Measurements from ENCODE around the gene ATP4B.
"Not testable (repeated sequence)": the region's sequence is repeated elsewhere in the genome, so short reads cannot be mapped to it uniquely, and the experiment has no call there.

Gene ATP4B

DNA sequence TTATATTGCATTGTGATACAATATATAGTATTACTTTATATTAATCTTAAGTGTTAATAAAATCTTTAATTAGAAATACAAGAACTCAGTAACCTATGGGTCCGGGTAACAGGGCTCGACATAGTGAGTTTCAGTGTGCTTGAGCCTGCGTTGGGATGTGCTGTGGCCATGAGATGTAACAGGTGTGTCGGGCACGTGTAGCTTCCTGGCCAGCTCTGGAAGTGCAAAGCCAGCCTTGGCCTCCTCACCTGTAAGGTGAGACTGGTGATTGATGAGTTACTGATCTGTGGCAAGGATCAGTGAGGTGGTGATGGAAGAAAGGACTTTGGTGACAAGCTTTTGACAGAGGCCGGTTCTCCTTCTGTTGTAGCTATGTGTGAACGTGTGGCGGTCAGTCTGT, 19.2 kb downstream of the ATP4B start:
- DNase-seq = no peak

DNA sequence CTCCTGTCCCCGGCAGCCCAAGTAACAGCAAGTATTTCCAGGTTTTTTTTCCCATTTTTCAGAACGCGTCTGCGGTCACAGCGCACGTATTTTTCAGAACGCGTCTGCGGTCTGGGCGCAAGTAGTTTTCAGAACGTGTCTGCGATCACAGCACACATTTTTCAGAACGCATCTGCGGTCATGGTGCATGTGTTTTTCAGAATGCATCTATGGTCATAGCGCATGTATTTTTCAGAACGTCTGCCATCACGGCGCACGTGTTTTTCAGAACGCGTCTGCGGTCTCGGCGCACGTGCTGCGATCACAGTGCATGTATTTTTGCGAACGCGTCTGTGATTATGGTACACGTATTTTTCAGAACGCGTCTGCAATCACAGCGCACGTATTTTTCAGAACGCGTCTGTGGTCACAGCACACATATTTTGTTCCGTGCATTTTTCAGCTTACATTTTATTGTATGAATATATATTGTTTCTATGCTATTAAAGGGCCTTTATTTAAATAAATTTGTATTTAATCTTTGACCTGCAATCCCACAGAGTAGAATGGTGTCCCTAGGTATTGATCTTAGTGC, 19.7 kb downstream of the ATP4B start:
- DNase-seq = no peak

DNA sequence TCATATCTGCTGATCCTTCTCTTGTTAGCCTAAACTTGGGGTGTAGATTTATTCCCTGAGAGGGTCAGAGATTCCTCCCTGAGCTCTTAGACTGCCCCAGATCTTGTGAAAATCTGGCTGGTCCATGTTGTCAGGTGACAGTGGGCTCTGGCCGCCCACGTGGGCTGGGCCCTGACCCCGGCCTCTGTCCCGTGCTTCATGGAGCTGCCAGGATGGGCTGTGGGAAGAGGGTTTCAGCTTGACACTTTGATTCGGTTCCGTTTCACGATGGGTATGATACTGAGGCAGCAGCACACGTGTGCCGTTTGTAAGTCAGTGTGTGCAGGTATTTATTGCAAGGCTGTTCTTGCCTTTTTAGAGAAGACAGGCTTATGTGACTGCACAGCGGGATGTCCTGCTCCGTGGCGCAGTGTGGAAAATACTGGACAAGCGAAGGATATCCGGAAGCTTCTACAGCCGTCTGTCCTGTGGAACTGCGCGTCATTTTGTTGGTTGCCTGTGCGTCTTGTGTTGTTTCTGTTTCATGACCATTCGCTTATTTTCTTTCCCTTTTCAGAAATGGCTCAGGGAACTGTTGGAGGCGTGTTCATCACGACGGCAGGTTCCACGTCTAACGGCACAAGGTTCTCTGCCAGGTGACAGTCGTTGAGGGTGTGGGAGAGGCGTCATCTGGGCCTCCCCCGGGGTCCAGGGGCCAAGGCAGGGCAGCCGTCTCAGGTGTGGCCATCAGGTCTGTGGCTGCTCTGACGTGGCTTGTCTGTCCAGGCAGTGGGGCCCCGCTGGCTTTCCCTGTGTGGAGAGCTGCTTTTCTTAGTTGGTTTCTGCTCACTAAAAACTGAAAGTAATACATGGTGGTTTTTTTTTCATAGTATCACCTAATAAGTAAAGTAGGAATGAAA, 20.5 kb downstream of the ATP4B start:
- DNase-seq = no peak

DNA sequence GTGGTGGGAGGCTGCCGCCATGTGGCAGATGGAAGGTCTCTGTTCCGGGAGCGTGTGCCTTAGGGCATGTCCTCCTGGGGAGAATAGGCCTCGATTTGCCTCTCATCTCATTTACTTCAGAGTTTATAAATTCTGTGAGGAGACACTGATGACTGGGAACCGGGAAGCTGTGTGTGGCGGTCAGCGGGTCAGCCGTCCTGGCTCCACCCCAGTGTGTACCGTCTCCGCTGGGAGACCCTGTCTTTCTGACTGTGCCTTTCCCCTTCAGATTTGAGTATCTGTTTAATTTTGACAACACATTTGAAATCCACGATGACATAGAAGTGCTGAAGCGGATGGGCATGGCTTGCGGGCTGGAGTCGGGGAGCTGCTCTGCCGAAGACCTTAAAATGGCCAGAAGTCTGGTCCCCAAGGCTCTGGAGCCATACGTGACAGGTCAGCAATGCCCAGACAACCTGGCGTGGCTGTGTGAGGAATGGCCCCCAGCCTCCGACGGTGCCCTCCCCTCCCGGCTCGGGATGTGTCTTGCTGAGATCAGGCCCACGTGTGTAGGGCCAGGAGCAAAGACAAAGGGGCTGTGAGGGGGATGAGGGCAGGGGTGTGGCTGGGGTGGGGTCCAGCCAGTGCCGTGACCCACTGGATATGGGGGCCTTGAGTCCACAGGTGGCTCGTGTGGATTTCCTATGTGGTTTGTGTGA, 21.6 kb downstream of the ATP4B start:
- DNase-seq = no peak

DNA sequence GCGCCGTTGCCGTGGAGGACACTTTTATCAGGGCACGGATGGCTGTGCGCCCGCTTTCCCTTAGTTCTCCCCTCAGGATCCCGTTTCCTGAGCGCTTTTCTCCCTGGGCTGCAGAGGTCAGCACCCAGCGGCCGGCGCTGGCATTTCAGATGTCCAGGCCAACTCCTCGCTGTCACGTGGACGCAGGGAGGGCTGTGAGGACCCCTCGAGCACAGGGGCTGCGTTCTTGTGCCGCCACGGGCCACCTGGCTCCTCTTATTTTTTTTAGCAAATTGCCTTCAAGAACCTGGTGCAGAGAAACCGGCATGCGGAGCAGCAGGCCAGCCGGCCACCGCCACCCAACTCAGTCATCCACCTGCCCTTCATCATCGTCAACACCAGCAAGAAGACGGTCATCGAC, 22.3 kb downstream of the ATP4B start:
- DNase-seq = no peak

DNA sequence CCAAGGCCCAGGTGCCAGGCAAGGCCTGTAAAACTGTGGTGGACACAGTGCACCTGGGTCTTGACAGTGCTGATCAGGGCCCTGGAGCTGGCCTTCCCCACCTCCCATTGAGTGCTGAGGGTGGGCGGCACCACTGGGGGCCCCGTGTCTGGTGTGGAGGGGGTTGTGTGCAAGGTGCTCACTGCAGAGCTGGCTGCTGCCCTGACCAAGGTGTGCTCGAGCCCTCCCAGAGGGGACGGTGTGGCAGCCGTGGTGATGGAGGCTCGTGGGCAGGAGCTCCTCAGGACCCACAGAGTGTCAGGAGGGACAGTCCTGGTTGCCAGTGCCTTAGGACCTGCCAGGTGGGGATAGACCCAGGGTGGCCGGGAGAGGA, 23.0 kb downstream of the ATP4B start:
- DNase-seq = no peak

DNA sequence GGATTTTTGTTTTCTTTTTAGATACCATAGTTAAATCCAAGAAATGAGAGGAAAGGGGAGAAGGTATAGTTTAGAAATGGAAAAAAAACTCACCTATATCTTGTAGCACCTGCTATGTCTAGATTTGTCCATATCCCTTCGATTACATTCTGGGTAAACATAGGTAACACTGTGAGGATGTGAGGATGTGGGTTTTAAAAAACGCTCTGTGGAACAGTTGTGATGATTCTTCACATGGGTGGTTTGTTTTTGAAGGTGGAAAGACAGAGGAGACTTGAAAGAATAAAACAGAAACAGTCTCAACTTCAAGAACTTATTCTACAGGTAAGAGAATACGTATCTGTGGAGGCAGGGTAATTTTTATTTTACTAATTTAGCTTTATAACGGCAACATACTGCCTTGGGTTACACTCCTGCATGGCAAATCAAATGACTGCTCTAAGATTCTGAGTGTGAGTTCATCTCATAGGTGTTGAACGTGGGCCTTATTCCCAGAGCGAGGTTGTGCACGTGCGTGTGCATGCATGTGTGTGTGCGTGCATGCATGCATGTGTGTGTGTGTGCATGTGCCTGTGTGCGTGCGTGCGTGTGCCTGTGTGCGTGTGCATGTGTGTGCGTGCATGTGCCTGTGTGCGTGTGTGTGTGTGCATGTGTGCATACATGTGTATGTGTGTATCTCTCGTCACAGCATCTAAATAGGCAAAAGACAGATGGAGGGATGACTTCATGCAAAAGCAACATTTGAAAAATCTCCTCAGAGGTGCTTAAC, 23.5 kb downstream of the ATP4B start:
- no peak for DNase-seq

DNA sequence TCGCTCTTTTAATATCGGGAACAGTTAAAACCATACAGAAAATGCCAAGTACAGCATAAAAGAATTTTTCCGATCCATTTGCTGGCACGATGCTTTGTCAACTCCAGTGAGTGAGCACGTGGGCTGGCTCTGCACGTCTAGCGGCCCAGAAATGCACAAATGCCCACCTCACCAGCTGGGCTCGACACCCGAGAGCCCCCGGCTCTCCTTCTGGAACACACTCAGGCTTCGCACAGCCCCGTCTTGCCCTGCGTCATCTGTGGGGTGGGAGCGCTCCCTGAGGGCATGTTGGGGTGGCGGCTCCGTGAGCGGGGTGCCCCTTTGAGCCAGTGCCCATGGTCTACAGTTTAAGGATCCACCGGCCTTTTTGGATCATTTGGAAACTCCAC, 24.5 kb downstream of the ATP4B start:
- no peak for DNase-seq

DNA sequence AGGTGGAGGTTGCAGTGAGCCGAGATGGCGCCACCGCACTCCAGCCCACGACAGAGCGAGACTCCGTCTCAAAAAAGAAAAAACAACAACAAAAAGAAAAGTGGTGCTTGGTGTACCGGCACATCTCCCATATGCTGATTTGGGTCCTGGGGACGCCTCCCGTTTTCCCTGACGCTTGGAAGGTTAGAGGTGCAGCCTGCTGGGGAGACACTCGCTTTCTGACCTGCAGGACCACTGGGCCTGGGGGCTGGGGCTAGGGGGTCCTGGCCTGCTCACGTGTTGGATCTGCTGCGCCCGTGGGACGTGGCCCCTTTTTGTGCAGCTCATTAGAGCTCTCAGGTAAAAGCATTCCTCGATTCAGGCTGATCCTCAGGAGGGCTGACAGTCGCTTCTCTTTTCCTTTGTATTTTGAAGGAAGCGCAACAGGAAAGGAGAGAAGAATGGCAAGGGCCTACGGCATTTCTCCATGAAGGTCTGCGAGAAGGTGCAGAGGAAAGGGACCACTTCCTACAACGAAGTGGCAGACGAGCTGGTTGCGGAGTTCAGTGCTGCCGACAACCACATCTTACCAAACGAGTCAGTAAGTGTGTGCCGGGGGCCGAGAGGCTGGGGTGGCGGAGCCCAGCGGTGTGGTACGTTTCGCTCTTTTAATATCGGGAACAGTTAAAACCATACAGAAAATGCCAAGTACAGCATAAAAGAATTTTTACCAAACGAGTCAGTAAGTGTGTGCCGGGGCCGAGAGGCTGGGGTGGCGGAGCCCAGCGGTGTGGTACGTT, 25.1 kb downstream of the ATP4B start:
- no peak for DNase-seq

DNA sequence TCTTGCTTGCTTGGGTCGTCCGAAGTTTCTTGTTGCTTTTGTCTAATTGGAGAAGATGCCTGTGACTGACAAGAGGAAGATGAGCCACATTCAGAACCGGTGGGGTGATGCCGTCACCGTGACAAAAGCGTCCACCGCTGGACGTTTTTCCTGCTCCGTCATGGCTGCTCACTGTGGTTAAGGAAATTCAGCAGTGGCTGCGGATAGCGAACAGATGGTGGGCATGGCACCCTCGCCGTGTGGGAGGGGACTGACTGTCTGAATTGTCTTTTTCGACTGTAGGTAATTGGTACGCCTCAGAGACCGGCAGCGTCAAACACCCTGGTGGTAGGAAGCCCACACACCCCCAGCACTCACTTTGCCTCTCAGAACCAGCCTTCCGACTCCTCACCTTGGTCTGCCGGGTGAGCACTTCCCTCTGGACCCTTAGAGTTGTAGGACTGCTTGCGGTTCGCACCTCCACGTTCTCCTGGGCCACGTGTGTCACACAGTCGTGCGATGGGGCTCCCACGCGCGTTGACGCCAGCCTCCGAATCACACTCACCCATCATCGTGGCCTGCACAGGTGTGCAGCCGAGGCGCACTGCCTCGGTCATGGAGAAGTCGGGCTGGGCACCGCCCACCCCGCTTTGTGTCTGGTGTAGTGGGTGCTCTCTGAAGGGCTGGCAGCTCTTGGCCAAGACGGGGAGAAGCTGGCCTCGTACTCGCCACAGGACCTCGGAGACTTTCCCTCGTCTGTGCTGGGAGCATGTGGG, 26.5 kb downstream of the ATP4B start:
- no peak for DNase-seq

DNA sequence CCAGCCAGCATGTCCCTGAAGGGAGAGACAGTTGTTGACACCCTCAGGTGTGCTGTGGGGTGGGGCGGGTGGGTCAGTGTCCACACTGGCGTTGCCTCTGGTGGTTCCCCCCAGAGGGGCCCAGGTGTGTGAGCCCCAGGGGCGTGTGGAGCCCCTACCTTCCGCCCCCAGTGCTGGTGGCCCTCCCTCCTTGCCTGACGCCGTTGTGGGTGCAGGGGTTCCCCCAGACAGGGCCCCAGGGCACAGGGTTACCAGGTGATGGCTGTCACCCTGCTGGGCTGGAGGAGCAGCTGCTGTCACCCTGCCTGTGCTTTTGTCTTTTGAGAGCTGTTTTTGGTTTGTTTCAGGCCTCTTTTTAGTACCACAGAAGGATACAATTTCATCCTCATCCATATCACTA, 27.2 kb downstream of the ATP4B start:
- DNase-seq = no peak

DNA sequence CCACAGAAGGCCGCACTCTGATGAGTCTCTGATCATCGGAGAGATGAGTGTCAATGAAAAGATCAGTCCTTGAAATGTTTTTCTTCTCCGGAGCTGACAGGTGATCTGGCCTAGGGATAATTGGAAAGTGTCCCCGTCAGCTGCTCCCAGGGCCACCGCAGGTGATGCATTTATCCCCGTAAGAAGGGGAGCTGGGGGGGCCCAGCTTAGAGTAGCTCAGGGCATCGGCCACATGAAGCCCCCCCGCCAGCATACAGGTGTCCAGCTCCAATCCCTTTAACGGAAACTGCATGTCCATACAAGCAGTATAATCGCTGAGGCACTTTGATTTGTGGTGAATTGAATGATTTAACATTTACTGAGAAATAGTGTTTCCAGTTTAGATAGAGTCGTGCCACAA, 27.7 kb downstream of the ATP4B start:
- no peak for DNase-seq

DNA sequence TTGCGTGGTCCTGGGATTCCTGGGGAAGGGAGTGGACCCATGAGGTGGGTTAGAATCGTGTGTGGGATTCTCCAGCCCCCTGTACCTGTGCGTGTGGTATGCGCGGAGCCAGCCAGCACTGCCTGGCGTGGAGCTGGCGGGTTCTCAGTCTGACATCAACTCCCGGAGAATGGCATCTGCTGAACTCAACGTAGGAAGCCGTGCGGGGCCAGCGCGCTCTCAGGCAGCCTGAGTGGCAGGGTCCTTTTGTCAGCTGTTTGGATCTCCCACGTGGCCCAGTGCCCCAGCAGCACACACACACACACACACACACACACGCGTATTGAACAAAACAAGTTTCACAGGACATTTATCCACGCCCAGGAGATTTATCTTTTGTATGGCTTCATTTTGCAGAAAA, 28.1 kb downstream of the ATP4B start:
- DNase-seq = no peak

DNA sequence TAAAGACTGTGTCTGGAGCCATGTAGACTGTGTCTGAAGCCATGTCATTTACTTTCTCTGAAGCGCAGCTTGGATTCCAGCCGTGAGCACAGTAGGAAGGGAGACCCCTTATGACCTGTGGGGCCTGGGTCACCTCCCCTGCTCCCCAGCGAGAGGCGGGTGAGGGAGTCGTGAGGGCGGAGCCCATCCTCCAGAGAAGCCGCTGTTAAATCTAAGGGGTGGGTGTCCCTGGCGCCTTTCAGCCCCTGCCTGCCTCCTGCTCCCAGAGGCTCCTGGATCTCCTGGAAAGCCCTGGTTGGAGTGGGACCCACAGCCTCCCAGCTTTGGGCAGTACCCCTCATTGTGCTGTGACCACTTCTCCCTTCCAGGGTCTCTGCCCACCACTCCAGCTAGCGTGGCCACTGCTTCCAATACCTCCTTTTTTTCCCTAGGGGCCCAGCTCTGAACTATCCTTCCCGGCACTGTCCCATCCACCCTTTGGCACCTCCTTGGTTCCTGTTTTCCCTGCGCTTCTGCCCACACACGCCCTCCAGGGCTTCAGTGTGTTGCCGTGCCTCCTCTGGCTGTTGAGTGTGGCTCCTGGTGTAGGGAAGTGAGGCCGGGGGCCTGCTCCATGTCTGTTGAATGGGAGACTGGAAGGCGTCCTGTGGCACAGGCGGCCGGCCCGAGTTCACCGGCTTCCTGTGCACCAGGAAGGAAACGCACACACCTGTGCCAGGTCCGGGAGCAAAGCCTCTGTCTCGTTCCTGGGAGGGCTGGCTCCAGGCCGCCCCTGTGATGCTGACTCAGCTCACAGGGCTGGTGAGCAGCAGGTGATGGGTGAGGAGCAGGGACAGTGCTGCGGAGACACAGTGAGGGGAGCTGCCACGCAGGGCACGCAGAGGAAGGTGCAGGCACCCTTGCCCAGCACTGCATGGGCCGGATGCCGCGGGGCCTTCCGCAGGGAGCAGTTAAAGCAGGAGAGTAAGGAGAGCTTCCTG, 29.4 kb downstream of the ATP4B start:
- DNase-seq = no peak

DNA sequence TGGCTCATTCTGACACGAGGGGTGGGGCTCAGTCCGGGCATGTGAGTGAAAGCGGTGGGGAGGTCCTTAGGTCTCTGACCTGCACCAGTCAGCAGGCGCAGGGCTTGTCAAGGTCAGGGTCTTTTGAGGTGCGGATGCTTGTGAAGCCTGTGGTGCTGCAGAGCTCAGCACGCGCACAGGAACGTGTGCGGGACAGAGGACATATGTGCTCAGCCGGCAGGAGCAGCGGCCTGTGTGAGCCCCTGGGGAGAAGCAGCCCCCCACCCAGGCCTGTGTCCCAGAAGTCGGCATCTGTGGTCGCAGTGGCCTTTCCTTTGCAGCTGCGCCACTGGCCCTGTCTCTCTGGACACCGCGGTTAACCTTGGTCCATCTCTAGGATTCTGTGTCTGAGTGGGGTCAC, 30.9 kb downstream of the ATP4B start:
- no peak for DNase-seq

DNA sequence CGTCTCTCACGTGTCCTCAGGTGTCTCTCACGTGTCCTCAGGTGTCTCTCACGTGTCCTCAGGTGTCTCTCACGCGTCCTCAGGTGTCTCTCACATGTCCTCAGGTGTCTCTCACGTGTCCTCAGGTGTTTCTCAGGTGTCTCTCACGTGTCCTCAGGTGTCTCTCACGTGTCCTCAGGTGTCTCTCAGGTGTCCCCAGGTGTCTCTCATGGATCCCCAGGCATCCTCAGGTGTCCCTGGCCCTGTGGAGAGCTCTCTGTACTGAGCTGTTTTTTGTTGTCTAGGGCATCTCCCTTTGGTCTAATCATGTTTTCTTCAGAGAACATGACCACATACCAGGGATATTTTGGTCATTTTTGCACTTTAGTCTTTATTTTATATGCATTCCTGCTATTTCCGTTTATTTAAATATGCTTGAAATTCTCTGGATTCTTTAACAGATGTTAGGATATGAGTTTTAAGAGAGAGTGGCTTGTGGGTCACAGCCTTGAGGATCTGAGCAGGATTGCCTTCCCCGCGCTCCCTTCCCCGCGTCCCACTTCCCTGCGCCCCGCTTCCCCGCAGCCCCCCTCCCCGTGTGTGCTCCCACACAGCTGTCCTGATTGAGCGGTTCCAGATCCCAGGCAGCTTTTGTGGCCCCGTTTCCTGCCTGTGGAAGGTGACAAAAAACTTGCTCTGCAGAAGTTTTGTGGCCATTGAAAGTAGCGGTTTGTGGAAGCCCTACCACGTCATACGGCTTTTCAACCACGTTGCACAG, 31.9 kb downstream of the ATP4B start:
- DNase-seq = no peak

DNA sequence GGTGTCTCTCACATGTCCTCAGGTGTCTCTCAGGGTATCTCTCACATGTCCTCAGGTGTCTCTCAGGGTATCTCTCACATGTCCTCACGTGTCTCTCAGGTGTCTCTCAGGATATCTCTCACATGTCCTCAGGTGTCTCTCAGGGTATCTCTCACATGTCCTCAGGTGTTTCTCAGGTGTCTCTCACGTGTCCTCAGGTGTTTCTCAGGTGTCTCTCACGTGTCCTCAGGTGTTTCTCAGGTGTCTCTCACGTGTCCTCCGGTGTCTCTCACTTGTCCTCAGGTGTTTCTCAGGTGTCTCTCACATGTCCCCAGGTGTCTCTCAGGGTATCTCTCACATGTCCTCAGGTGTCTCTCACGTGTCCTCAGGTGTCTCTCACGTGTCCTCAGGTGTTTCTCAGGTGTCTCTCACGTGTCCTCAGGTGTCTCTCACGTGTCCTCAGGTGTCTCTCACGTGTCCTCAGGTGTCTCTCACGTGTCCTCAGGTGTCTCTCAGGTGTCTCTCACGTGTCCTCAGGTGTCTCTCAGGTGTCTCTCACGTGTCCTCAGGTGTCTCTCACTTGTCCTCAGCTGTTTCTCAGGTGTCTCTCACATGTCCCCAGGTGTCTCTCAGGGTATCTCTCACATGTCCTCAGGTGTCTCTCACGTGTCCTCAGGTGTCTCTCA, 33.2 kb downstream of the ATP4B start:
- not testable (repeated sequence) for DNase-seq

DNA sequence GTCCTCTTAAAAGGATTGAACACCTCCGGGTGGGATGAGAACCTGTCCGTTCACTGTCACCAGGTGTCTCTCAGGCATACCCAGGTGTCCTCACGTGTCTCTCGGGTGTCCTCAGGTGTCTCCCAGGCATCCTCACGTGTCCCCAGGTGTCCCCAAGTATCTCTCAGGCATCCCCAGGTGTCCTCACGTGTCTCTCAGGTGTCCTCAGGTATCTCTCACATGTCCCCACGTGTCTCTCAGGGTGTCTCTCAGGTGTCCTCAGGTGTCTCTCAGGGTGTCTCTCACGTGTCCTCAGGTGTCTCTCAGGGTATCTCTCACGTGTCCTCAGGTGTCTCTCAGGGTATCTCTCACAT, 33.8 kb downstream of the ATP4B start:
- no peak for DNase-seq

DNA sequence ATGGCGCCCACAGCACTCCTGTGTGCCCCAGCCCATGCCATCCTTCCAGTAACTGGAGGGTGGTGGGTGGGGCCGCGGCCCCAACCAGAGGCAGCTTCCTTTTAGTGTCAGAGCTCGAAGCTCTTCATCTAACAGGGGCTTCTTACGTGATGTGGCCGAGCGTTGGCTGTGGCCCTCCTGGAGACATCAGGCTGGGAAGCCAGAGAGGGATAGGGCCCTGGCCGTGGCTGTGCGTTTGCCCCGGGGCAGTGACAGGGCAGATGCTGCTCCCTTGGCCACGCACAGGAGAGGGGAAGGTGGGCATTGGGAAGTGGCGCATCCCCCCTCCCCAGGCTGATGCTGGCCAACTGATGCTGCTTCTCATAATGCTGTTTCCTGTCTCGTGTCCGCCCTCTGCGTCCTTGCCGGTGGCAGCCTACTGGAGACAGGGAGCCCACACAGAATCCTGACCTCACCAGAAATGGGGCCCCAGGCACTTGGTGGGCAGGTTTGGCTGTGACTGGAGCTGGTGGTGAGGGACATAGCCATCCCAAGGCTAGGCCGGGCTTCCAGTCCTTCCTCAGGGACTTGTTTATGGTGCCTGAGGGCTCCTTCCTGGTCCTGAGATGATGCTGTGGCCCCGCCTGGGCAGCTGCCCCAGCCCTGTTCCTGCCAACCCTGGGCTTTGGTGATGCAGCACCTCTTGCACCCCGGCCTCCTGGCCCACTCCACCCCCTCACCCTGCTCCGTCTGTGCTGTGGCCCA, 34.3 kb downstream of the ATP4B start:
- no peak for DNase-seq
